K562 (cell line): ENCODE measurements around the gene CHRM4. TPM values are rescaled to one million over a fixed set of nuclear protein-coding genes. Genes with fewer than 3 reads are reported as not detected.

Experiments
- ATAC-seq: fragments of 200-7000 bp; cut with Tn5 transposase; 3 replicates; pipeline ENCODE4 v1.9.1; 2020; ENCODE audit warnings: moderate library complexity
- BruUV-seq: library from RNA; stranded (reverse); fragments of 400-500 nt; replicated peaks from 2 replicates; lab custom pipeline; 2021; lab: Mats Ljungman, UMichigan
- CTCF ChIA-PET: fragments of 300-600 bp; formaldehyde crosslinking; extraction: SDS; loops from one replicate; lab custom pipeline; 2021; ENCODE audit warnings: low intra/inter-chr PET ratio; lab: Yijun Ruan, JAX
- POLR2A ChIA-PET: fragments of 300-600, 350-650 bp; sonication (Branson Sonifier 250); formaldehyde crosslinking; extraction: SDS; loops from one replicate; lab custom pipeline; 2021; ENCODE audit warnings: antibody characterized with exemption, inconsistent platforms; lab: Yijun Ruan, JAX
- DNase-seq, 4 experiments: peaks; one replicate each; pipeline versions ENCODE4 v3.0.0 to v3.0.0-alpha.2; 2011 to 2018; ENCODE audit warnings: low spot score in 3 of 4, mixed read lengths in 3 of 4; ENCODE audit errors: extremely low read depth in 1 of 4
- FAIRE-seq: peaks from 2 replicates; lab custom pipeline; 2011; peaks lifted over from hg19 to GRCh38; lab: Jason Lieb, UNC
- H2AFZ ChIP-seq: 2 replicates; pipeline ENCODE4 v1.6.0; 2011; ENCODE audit warnings: low read depth, low read length, control low read depth, inconsistent platforms
- H3K27ac ChIP-seq: fragments of 200-600 bp; 3 replicates; pipeline ENCODE4 v1.8.0; 2011; ENCODE audit warnings: low read depth, mild to moderate bottlenecking, control low read depth, inconsistent platforms, low read length, moderate library complexity, mixed read lengths; ENCODE audit errors: extremely low read depth
- H3K27me3 ChIP-seq, 2 experiments: fragments of 300-600 bp in 1 of 2; 2 replicates in 1 of 2; 3 replicates in 1 of 2; pipeline versions ENCODE4 v1.6.0 to v1.8.0; 2011; ENCODE audit warnings: inconsistent platforms in 2 of 2, low read length in 2 of 2, mild to moderate bottlenecking in 1 of 2, mixed read lengths in 1 of 2, moderate library complexity in 1 of 2; ENCODE audit not compliant: control insufficient read depth in 2 of 2, insufficient read depth in 2 of 2
- H3K36me3 ChIP-seq: fragments of 300-600 bp; 3 replicates; pipeline ENCODE4 v1.8.0; 2011; ENCODE audit warnings: mild to moderate bottlenecking, low read length, inconsistent platforms; ENCODE audit not compliant: control insufficient read depth, insufficient read depth
- H3K4me1 ChIP-seq, 2 experiments: fragments of 200-600 bp in 1 of 2; replicated peaks in 1 of 2; 2 replicates in 1 of 2; 3 replicates in 1 of 2; pipeline versions ENCODE4 v1.5.1 to v1.8.0; 2011; ENCODE audit warnings: inconsistent platforms in 2 of 2, low read length in 2 of 2, mild to moderate bottlenecking in 1 of 2, mixed read lengths in 1 of 2, moderate library complexity in 1 of 2; ENCODE audit not compliant: control insufficient read depth in 2 of 2, insufficient read depth in 2 of 2
- H3K4me2 ChIP-seq: 2 replicates; pipeline ENCODE4 v1.6.1; 2011; ENCODE audit warnings: low read length, control low read depth, inconsistent platforms, mixed read lengths; ENCODE audit not compliant: insufficient read depth
- H3K4me3 ChIP-seq: fragments of 200-600 bp; sonication (generic), shearing (Covaris generic); 2 replicates; pipeline ENCODE4 v1.5.1; 2016; ENCODE audit warnings: control low read depth, inconsistent platforms
- H3K79me2 ChIP-seq: fragments of 200-600 bp; 3 replicates; pipeline ENCODE4 v1.8.0; 2011; ENCODE audit warnings: low read length, inconsistent platforms; ENCODE audit not compliant: control insufficient read depth, insufficient read depth
- H3K9ac ChIP-seq, 2 experiments: 2 replicates each; pipeline versions ENCODE4 v1.6.0 to v1.6.1; 2011; ENCODE audit warnings: low read depth in 2 of 2, low read length in 2 of 2, control low read depth in 1 of 2, inconsistent platforms in 1 of 2, mild to moderate bottlenecking in 1 of 2, mixed read lengths in 1 of 2; ENCODE audit not compliant: insufficient read depth in 1 of 2
- H3K9me1 ChIP-seq: one replicate; pipeline ENCODE4 v1.6.0; 2011; ENCODE audit warnings: inconsistent platforms, mild to moderate bottlenecking, low read length, moderate library complexity; ENCODE audit not compliant: control insufficient read depth, insufficient read depth
- H3K9me3 ChIP-seq: replicated peaks from 2 replicates; pipeline ENCODE4 v1.5.1; 2011; ENCODE audit warnings: low read depth, low read length, inconsistent platforms; ENCODE audit not compliant: control insufficient read depth, insufficient read depth
- H4K20me1 ChIP-seq: replicated peaks from 2 replicates; pipeline ENCODE4 v1.6.1; 2011; ENCODE audit warnings: low read length, inconsistent platforms, mixed read lengths; ENCODE audit not compliant: control insufficient read depth, insufficient read depth
- DNMT1 ChIP-seq: fragments of 450-650 bp; IDR thresholded peaks from 2 replicates; pipeline ENCODE4 v1.6.1; 2016; ENCODE audit warnings: antibody characterized with exemption, mild to moderate bottlenecking
- HMBOX1 ChIP-seq: sonication (generic); IDR thresholded peaks from 2 replicates; pipeline ENCODE4 v1.6.1; 2016
- HOMEZ ChIP-seq: fragments of 250-450 bp; sonication (Bioruptor Pico); IDR thresholded peaks from 2 replicates; pipeline ENCODE4 v1.4.0; 2020; ENCODE audit warnings: mild to moderate bottlenecking, moderate library complexity
- KLF16 ChIP-seq: IDR thresholded peaks from 2 replicates; pipeline ENCODE4 v1.6.1; 2016; ENCODE audit warnings: antibody characterized with exemption
- MXD1 ChIP-seq: fragments of 250-450 bp; sonication (Bioruptor Pico); IDR thresholded peaks from 2 replicates; pipeline ENCODE4 v1.8.0; 2021; ENCODE audit warnings: borderline replicate concordance, mild to moderate bottlenecking, moderate library complexity; ENCODE audit not compliant: poor library complexity, severe bottlenecking
- RAD21 ChIP-seq, 2 experiments: fragments of 250-450 bp in 1 of 2; fragments of 450-650 bp in 1 of 2; sonication (Bioruptor Pico) in 1 of 2; formaldehyde crosslinking in 1 of 2; IDR thresholded peaks in 1 of 2; conservative IDR thresholded peaks in 1 of 2; 2 replicates each; pipeline versions ENCODE4 v1.4.0 to v1.8.0; 2020 to 2022; ENCODE audit warnings: mild to moderate bottlenecking in 2 of 2, moderate library complexity in 1 of 2
- SP2 ChIP-seq: IDR thresholded peaks from 2 replicates; pipeline ENCODE4 v1.6.1; 2011; ENCODE audit warnings: mild to moderate bottlenecking, low read depth, low read length, moderate library complexity; ENCODE audit not compliant: poor library complexity, severe bottlenecking; ENCODE audit errors: extremely low read depth
- WGBS: fragments of 100-300 bp; shearing (Covaris generic); methylation state at CpG from one replicate; pipeline ENCODE4 v1.1.6; 2016; ENCODE audit warnings: low coverage, mixed read lengths; ENCODE audit not compliant: insufficient coverage; ENCODE audit errors: missing lambda C conversion rate; 5-methylcytosine and 5-hydroxymethylcytosine counted together
- in situ Hi-C: fragments of 300-500 bp; cut with MboI; formaldehyde crosslinking; loops from 4 replicates; pipeline ENCODE4 v1.15.0; 2018; ENCODE audit warnings: inconsistent platforms, mixed read lengths
- intact Hi-C: fragments of 100-400 bp; cut with micrococcal nuclease; formaldehyde crosslinking; loops from 2 replicates; pipeline ENCODE4 v1.14.2; 2022
- polyA plus RNA-seq, 8 experiments: library from polyadenylated mRNA; depleted of rRNA in 4 of 8; stranded (reverse) in 5 of 8; unstranded in 3 of 8; fragments of >200 nt; fragmentation: Nextera tagmentation in 2 of 8; fragmentation: Illumina TruSeq in 1 of 8; extraction: Ambion mirVana in 2 of 8; extraction: Trizol in 1 of 8; gene quantifications; 2 replicates each; pipeline versions ENCODE4 v1.2.1 to v1.2.3, GENCODE V29; 2011 to 2014; ENCODE audit warnings: inconsistent platforms in 1 of 8, missing spikeins in 1 of 8
- total RNA-seq, 7 experiments: library from RNA; depleted of rRNA in 6 of 7; stranded (reverse); fragments of >200 nt in 6 of 7; fragmentation: Illumina TruSeq in 2 of 7; extraction: Trizol in 2 of 7; gene quantifications; 2 replicates each; pipeline versions ENCODE4 v1.2.1 to v1.2.3, GENCODE V29; 2011 to 2021; ENCODE audit warnings: low replicate concordance in 1 of 7

The CHRM4 gene
- total and polyA plus RNA-seq, 9 of the 15 experiments (the other 6 are each of a cell fraction or from before 2014, with no cell fraction given): 0.22 to 1.3 (median 0.40) TPM; not detected in 2

DNA sequence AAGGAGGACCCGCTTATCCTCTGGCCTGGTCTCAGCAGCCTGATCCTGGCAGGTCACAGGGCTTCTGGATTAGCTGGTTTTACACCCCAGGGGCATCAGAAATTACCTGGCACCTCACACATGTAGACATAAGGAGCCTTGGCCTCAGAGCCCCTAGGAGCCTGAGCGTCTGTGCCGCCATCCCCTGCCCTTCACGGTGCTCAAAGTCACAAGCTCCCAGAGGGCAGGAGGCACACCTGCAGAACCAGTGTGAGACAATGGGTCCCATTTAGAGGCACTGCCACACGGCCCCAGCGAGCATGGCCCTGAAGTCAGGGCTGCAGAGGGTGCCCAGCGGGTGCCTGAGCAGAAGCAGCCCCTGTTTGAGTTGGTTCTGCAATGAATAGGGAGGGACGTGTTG is 40.4 kb downstream of the CHRM4 start:
- in situ Hi-C loops: no loop called here
- DNase-seq (no peak), FAIRE-seq (no peak), ATAC-seq (no peak)
- H3K27ac ChIP-seq: no peak overlapping the region
- no peaks in the 10 kb centered on the region for H3K27me3 ChIP-seq
- peaks cover 71% of the 10 kb centered on the region for H3K79me2 ChIP-seq
- TF ChIP-seq HOMEZ (CRISPR knock-in tag) (no peak), RAD21 (CRISPR knock-in tag; conservative IDR thresholded peaks at IDR 0.05 in 1 of 2, IDR thresholded peaks at IDR 0.05 in 1 of 2) (no peak), SP2 (no peak), HMBOX1 (no peak), DNMT1 (no peak), KLF16 (no peak), MXD1 (CRISPR knock-in tag) (no peak)
- CTCF ChIA-PET: interaction anchor here (1.1 kb wide), 1 partner anchor 16 kb away, joined by 5 read pairs; no protein-coding TSS in a partner anchor
- POLR2A ChIA-PET: interaction anchor here (0.6 to 1.9 kb wide), 7 partner anchors 10 to 201 kb away, joined by 3 to 10 read pairs (median 4); no protein-coding TSS in a partner anchor
- no TSS peak for BruUV-seq
- H3K9ac ChIP-seq: peak overlapping the region; percentile 60 to 88; a peak in 3 of 4 replicates
- whole genome bisulfite sequencing: 73% methylated on average over 8 of the region's 8 CpGs
- peaks cover 32 to 58% of the 10 kb centered on the region in 2 experiments for H3K4me1 ChIP-seq
- intact Hi-C loops: no loop called here
- H3K4me3 ChIP-seq: no peak overlapping the region
- H3K9me1 ChIP-seq: no peaks in the 10 kb centered on the region
- no peak overlapping the region for H2AFZ ChIP-seq
- H4K20me1 ChIP-seq: peaks cover 18% of the 10 kb centered on the region
- peak overlapping the region; percentile 44; the same call in 1 of the 2 replicates for H3K4me2 ChIP-seq
- peaks cover 59% of the 10 kb centered on the region; the same call in 2 of the 3 replicates for H3K36me3 ChIP-seq
- H3K9me3 ChIP-seq: no peaks in the 10 kb centered on the region
